Adrenal gland (tissue), 5 donors: ENCODE data around the gene RBM10.

Experiments
- POLR2A ChIP-seq, 2 donors: fragments of 450-650 bp; IDR thresholded peaks; one replicate each; pipeline ENCODE4 v1.6.1; 2017; ENCODE audit warnings: antibody characterized with exemption in 2 of 2, mild to moderate bottlenecking in 2 of 2, moderate library complexity in 1 of 2
- TF ChIP-seq, protein P1 (sequence below), 6 experiments: fragments of 450-650 bp in 4 of 6; fragments of 200-600 bp in 2 of 6; sonication (generic) in 1 of 6; IDR thresholded peaks; 1 replicate in 5 of 6; 2 replicates in 1 of 6; pipeline versions ENCODE4 v1.5.1 to v1.8.0; 2016 to 2021; ENCODE audit warnings: antibody characterized with exemption in 6 of 6, mild to moderate bottlenecking in 2 of 6, moderate library complexity in 1 of 6
- donor health status: DM: no; HTN: no; CAD: no.

DNA sequence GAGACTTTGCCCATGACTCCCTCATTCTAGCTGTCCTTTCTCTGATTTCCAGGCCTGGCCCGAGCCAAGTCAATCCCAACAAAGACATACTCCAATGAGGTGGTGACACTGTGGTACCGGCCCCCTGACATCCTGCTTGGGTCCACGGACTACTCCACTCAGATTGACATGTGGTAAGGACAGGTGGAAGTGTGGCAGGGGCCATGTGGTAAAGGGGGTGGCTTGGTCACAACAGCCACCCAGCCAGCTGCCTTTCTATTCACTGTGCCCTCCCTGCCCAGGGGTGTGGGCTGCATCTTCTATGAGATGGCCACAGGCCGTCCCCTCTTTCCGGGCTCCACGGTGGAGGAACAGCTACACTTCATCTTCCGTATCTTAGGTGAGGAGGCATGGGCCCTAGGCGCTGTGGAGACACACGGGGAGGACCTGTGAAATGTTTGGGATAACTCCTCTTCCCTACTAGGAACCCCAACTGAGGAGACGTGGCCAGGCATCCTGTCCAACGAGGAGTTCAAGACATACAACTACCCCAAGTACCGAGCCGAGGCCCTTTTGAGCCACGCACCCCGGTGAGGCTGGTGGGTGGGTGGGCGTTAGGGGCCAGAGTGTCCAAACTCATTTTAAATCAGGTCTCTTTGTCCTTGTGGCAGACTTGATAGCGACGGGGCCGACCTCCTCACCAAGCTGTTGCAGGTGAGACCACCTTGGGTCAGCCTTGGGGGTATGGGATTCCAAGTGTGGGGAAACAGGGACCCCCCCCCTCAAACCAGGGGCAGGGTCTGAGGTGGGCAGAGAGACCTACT lies 81.7 kb downstream of the RBM10 start:
- TF ChIP-seq, protein P1, sequence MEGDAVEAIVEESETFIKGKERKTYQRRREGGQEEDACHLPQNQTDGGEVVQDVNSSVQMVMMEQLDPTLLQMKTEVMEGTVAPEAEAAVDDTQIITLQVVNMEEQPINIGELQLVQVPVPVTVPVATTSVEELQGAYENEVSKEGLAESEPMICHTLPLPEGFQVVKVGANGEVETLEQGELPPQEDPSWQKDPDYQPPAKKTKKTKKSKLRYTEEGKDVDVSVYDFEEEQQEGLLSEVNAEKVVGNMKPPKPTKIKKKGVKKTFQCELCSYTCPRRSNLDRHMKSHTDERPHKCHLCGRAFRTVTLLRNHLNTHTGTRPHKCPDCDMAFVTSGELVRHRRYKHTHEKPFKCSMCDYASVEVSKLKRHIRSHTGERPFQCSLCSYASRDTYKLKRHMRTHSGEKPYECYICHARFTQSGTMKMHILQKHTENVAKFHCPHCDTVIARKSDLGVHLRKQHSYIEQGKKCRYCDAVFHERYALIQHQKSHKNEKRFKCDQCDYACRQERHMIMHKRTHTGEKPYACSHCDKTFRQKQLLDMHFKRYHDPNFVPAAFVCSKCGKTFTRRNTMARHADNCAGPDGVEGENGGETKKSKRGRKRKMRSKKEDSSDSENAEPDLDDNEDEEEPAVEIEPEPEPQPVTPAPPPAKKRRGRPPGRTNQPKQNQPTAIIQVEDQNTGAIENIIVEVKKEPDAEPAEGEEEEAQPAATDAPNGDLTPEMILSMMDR (IDR thresholded peaks at IDR 0.05), result no peak
- no peak for TF ChIP-seq POLR2A (IDR thresholded peaks at IDR 0.05)
